Activated CD8-positive, alpha-beta T cell treated with anti-CD3 and anti-CD28 coated beads for 36 hours (primary cell): Measurements from ENCODE around the gene C9orf40. TPM values are rescaled to one million over a fixed set of nuclear protein-coding genes. Genes with fewer than 3 reads are reported as not detected.

Experiments used
- ATAC-seq: fragments of 200-7000 bp; cut with Tn5 transposase; one replicate; pipeline ENCODE4 v1.10.0; 2021; ENCODE audit warnings: mild to moderate bottlenecking, moderate library complexity
- CTCF ChIA-PET: fragments of 350-600 bp; sonication (Branson Sonifier 250); formaldehyde crosslinking; loops from one replicate; lab custom pipeline; 2021; ENCODE audit warnings: antibody characterized with exemption; lab: Charles Lee
- POLR2A ChIA-PET: fragments of 350-600 bp; sonication (Branson Sonifier 250); formaldehyde crosslinking; loops from one replicate; lab custom pipeline; 2021; ENCODE audit warnings: antibody characterized with exemption; lab: Charles Lee
- DNase-seq: peaks from one replicate; pipeline ENCODE4 v3.0.0-alpha.2; 2020
- H3K27ac Mint-ChIP-seq: one replicate; pipeline ENCODE4 v1.8.0; 2021; ENCODE audit warnings: mild to moderate bottlenecking, mixed read lengths
- H3K27me3 Mint-ChIP-seq: one replicate; pipeline ENCODE4 v1.8.0; 2021; ENCODE audit warnings: mixed read lengths
- H3K36me3 Mint-ChIP-seq: one replicate; pipeline ENCODE4 v1.8.0; 2021; ENCODE audit warnings: low read depth, mixed read lengths
- H3K4me1 Mint-ChIP-seq: one replicate; pipeline ENCODE4 v1.8.0; 2021; ENCODE audit warnings: low read depth, mixed read lengths
- H3K4me3 Mint-ChIP-seq: one replicate; pipeline ENCODE4 v1.8.0; 2021; ENCODE audit warnings: mild to moderate bottlenecking, moderate library complexity, mixed read lengths
- H3K9me3 Mint-ChIP-seq: one replicate; pipeline ENCODE4 v1.8.0; 2021; ENCODE audit warnings: mixed read lengths
- intact Hi-C: fragments of 100-400 bp; cut with micrococcal nuclease; formaldehyde crosslinking; loops from one replicate; pipeline ENCODE4 v1.10.0; 2022
- total RNA-seq, 2 experiments: library from RNA; stranded (reverse); gene quantifications; one replicate each; pipeline ENCODE4 v1.2.3, GENCODE V29; 2021
- TF ChIP-seq, protein P1 (sequence below): fragments of 200-600 bp; IDR thresholded peaks from one replicate; pipeline ENCODE4 v1.8.0; 2022; ENCODE audit warnings: antibody characterized with exemption, mild to moderate bottlenecking

C9orf40 gene
- total RNA-seq, 2 experiments from 2014 or later, result 18.6 to 20.9 TPM

DNA sequence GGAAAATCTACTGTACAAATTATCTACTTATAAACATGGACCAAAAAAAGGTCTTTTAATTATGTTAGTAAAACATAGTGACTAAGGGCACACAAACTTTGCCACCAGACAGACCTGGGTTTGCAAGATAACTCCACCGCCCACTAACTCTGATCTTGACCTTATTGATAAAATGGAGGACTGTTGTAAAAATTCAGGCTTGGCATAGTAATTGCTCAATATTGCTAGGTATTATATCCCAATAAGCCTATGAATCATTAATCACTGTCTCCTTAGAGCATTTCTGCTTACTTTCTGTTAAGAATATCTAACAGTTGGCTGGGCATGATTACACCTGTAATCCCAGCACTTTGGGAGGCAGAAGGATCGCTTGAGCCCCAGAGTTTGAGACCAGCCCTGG lies 3.8 kb downstream of the C9orf40 start:
- ATAC-seq (no peak), DNase-seq (no peak)
- no peaks in the 10 kb centered on the region for H3K27me3 Mint-ChIP-seq
- H3K4me1 Mint-ChIP-seq, result peaks cover 26% of the 10 kb centered on the region
- no peaks in the 10 kb centered on the region for H3K9me3 Mint-ChIP-seq
- ChIA-PET CTCF (no interaction called here), POLR2A (no interaction called here)
- H3K36me3 Mint-ChIP-seq, result peaks cover 25% of the 10 kb centered on the region
- TF ChIP-seq, protein P1, sequence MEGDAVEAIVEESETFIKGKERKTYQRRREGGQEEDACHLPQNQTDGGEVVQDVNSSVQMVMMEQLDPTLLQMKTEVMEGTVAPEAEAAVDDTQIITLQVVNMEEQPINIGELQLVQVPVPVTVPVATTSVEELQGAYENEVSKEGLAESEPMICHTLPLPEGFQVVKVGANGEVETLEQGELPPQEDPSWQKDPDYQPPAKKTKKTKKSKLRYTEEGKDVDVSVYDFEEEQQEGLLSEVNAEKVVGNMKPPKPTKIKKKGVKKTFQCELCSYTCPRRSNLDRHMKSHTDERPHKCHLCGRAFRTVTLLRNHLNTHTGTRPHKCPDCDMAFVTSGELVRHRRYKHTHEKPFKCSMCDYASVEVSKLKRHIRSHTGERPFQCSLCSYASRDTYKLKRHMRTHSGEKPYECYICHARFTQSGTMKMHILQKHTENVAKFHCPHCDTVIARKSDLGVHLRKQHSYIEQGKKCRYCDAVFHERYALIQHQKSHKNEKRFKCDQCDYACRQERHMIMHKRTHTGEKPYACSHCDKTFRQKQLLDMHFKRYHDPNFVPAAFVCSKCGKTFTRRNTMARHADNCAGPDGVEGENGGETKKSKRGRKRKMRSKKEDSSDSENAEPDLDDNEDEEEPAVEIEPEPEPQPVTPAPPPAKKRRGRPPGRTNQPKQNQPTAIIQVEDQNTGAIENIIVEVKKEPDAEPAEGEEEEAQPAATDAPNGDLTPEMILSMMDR, result no peak
- no peak overlapping the region for H3K27ac Mint-ChIP-seq
- H3K4me3 Mint-ChIP-seq, result no peak overlapping the region
- intact Hi-C loops, result loop anchor here (5.0 kb wide), 1 partner anchor 172 kb away; no protein-coding TSS in a partner anchor

- DNase-seq (no peak), ATAC-seq (no peak)
- Mint-ChIP-seq H3K9me3 (peaks cover 8% of the 10 kb centered on the region), H3K27ac (no peak overlapping the region), H3K4me3 (no peak overlapping the region), H3K4me1 (peaks cover 33% of the 10 kb centered on the region), H3K36me3 (peaks cover 26% of the 10 kb centered on the region), H3K27me3 (no peaks in the 10 kb centered on the region)
- CTCF ChIA-PET, result interaction anchor here (0.7 to 1.4 kb wide), 3 partner anchors 8 to 58 kb away, joined by 3 to 6 read pairs (median 3); no protein-coding TSS in a partner anchor
- POLR2A ChIA-PET, result no interaction called here
- TF ChIP-seq, protein P1, result no peak
- intact Hi-C loops, result loop anchor here (5.0 kb wide), 1 partner anchor 169 kb away; no protein-coding TSS in a partner anchor
Measured at GRCh38 chr9:74946686-74947085, 6.0 kb downstream of the C9orf40 start.

DNA sequence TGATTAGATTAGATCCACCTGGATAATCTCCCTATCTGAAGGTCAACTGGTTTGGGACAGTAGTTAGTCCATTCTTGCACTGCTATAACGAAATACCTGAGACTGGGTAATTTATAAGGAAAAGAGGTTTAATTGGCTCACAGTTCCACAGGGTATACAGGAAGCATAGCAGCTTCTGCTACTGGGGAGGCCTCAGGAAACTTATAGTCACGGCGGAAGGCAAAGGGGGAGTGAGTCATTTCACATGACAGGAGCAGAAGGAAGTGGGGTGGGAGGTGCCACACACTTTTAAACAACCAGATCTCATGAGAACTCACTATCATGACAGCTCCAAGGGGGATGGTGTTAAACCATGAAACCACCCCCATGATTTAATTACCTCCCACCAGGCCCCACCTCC lies 9.9 kb downstream of the C9orf40 start:
- peaks cover 15% of the 10 kb centered on the region for H3K4me1 Mint-ChIP-seq
- no peak overlapping the region for H3K4me3 Mint-ChIP-seq
- DNase-seq (peak; percentile 72), ATAC-seq (peak; percentile 97)
- H3K9me3 Mint-ChIP-seq, result peaks cover 8% of the 10 kb centered on the region
- H3K27ac Mint-ChIP-seq, result peak overlapping the region; percentile 66
- CTCF ChIA-PET, result interaction anchor here (2.8 kb wide), 1 partner anchor 10 kb away, joined by 14 read pairs; the partner anchor contains the start of gene C9orf40
- TF ChIP-seq, protein P1, result no peak
- POLR2A ChIA-PET, result interaction anchor here (1.5 kb wide), 1 partner anchor 10 kb away, joined by 7 read pairs; the partner anchor contains the start of gene C9orf40
- intact Hi-C loops, result no loop called here
- H3K27me3 Mint-ChIP-seq, result no peaks in the 10 kb centered on the region
- H3K36me3 Mint-ChIP-seq, result peaks cover 12% of the 10 kb centered on the region

- ChIA-PET POLR2A (no interaction called here), CTCF (interaction anchor here (0.6 to 1.4 kb wide), 3 partner anchors 9 to 137 kb away, joined by 4 to 5 read pairs (median 4); partner anchors contain the start of gene C9orf40)
- H3K4me3 Mint-ChIP-seq, result no peak overlapping the region
- H3K27me3 Mint-ChIP-seq, result no peaks in the 10 kb centered on the region
- TF ChIP-seq, protein P1, result no peak
- H3K4me1 Mint-ChIP-seq, result peaks cover 13% of the 10 kb centered on the region
- H3K36me3 Mint-ChIP-seq, result peaks cover 4% of the 10 kb centered on the region
- H3K9me3 Mint-ChIP-seq, result peaks cover 8% of the 10 kb centered on the region
- no peak overlapping the region for H3K27ac Mint-ChIP-seq
- intact Hi-C loops, result no loop called here
- no peak for DNase-seq
- ATAC-seq, result no peak
Measured at GRCh38 chr9:74940600-74940999, 12.1 kb downstream of the C9orf40 start.

DNA sequence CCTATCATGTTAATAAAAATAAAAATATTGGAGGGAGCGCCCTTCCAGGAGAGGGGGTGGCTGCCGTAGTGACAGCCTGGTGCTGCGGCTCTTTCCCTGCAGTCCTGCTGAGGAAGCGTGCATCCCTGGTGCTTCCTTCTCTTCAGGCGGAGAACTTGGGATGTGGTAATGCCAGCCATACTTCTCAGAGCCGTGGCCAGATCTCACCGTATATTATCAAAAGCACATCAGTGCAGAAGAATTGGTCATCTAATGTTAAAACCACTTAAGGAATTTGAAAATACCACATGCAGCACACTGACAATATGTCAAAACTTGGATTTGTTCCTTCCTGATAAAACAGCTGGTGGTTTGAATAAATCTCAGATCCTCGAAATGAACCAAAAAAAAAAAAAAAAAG lies 17.7 kb downstream of the C9orf40 start:
- DNase-seq (no peak), ATAC-seq (no peak)
- H3K27ac Mint-ChIP-seq, result no peak overlapping the region
- H3K4me1 Mint-ChIP-seq, result no peaks in the 10 kb centered on the region
- peaks cover 1% of the 10 kb centered on the region for H3K9me3 Mint-ChIP-seq
- peaks cover 2% of the 10 kb centered on the region for H3K27me3 Mint-ChIP-seq
- ChIA-PET CTCF (no interaction called here), POLR2A (no interaction called here)
- no peak overlapping the region for H3K4me3 Mint-ChIP-seq
- TF ChIP-seq, protein P1, result no peak
- no peaks in the 10 kb centered on the region for H3K36me3 Mint-ChIP-seq
- intact Hi-C loops, result no loop called here
